H1 (cell line): ENCODE measurements around the gene GIPC1. TPM values are rescaled to one million over a fixed set of nuclear protein-coding genes. Genes with fewer than 3 reads are reported as not detected.

Source experiments
- CTCF ChIA-PET: fragments of 300-600 bp; sonication (Branson Sonifier 250); formaldehyde crosslinking; loops from one replicate; lab custom pipeline; 2021; ENCODE audit not compliant: partially characterized antibody; lab: Charles Lee
- POLR2A ChIA-PET: fragments of 300-600 bp; sonication (Branson Sonifier 250); formaldehyde crosslinking; loops from one replicate; lab custom pipeline; 2021; ENCODE audit warnings: inconsistent platforms; ENCODE audit not compliant: partially characterized antibody; lab: Charles Lee
- DNase-seq, 2 experiments: peaks; one replicate each; pipeline versions ENCODE4 v3.0.0 to v3.0.0-alpha.2; 2010 to 2022; ENCODE audit warnings: low spot score in 2 of 2, low read depth in 1 of 2, mixed read lengths in 1 of 2
- FAIRE-seq: peaks from 2 replicates; lab custom pipeline; 2011; peaks lifted over from hg19 to GRCh38; lab: Jason Lieb, UNC
- H2AFZ ChIP-seq: 2 replicates; pipeline ENCODE4 v1.8.1; 2012; ENCODE audit warnings: low read length, inconsistent platforms
- H2AK5ac ChIP-seq: 2 replicates; pipeline ENCODE4 v1.6.1; 2013; ENCODE audit warnings: low read depth, low read length
- H2BK120ac ChIP-seq: replicated peaks from 2 replicates; pipeline ENCODE3; 2013; ENCODE audit warnings: low read depth, low read length, inconsistent platforms
- H2BK12ac ChIP-seq: 2 replicates; pipeline ENCODE4 v1.6.1; 2013; ENCODE audit warnings: low read depth, low read length
- H2BK15ac ChIP-seq: 2 replicates; pipeline ENCODE4 v1.6.1; 2013; ENCODE audit warnings: low read length
- H2BK20ac ChIP-seq: 2 replicates; pipeline ENCODE4 v1.6.1; 2013; ENCODE audit warnings: low read length
- H2BK5ac ChIP-seq: 2 replicates; pipeline ENCODE4 v1.6.1; 2013; ENCODE audit warnings: low read depth, low read length
- H3K14ac ChIP-seq: 2 replicates; pipeline ENCODE4 v1.6.1; 2013; ENCODE audit warnings: inconsistent platforms; ENCODE audit not compliant: insufficient read length
- H3K18ac ChIP-seq: 2 replicates; pipeline ENCODE4 v1.6.1; 2013; ENCODE audit warnings: low read length; ENCODE audit errors: extremely low read depth
- H3K23ac ChIP-seq: 2 replicates; pipeline ENCODE4 v1.6.1; 2013; ENCODE audit warnings: inconsistent platforms; ENCODE audit not compliant: insufficient read length
- H3K23me2 ChIP-seq: 2 replicates; pipeline ENCODE4 v1.6.1; 2013; ENCODE audit warnings: low read depth, low read length
- H3K27ac ChIP-seq: 2 replicates; pipeline ENCODE4 v1.6.1; 2011; ENCODE audit warnings: low read depth, low read length, inconsistent platforms
- H3K27me3 ChIP-seq, 4 experiments: replicated peaks in 1 of 4; 1 replicate in 1 of 4; 2 replicates in 3 of 4; pipeline versions ENCODE4 v1.6.1 to v1.8.1; 2011 to 2013; ENCODE audit warnings: low read length in 3 of 4, mild to moderate bottlenecking in 3 of 4, inconsistent platforms in 2 of 4, mixed read lengths in 2 of 4, moderate library complexity in 1 of 4; ENCODE audit not compliant: control insufficient read depth in 3 of 4, insufficient read depth in 3 of 4; ENCODE audit errors: extremely low read depth in 1 of 4
- H3K36me3 ChIP-seq, 4 experiments: 2 replicates each; pipeline versions ENCODE4 v1.6.1 to v1.8.1; 2011 to 2013; ENCODE audit warnings: mild to moderate bottlenecking in 4 of 4, low read length in 3 of 4, moderate library complexity in 2 of 4, control low read depth in 1 of 4, inconsistent platforms in 1 of 4; ENCODE audit not compliant: insufficient read depth in 4 of 4, control insufficient read depth in 2 of 4
- H3K4ac ChIP-seq: replicated peaks from 2 replicates; pipeline ENCODE3; 2013; ENCODE audit warnings: low read length, low read depth, mixed read lengths, inconsistent platforms; ENCODE audit not compliant: insufficient read length
- H3K4me1 ChIP-seq, 4 experiments: replicated peaks in 1 of 4; 1 replicate in 1 of 4; 2 replicates in 3 of 4; pipeline versions ENCODE4 v1.6.1 to v1.8.1; 2011 to 2013; ENCODE audit warnings: low read length in 3 of 4, inconsistent platforms in 2 of 4, mixed read lengths in 1 of 4; ENCODE audit not compliant: insufficient read depth in 4 of 4, control insufficient read depth in 3 of 4
- H3K4me2 ChIP-seq, 2 experiments: 2 replicates each; pipeline versions ENCODE4 v1.6.1 to v1.8.1; 2011 to 2013; ENCODE audit warnings: low read depth in 2 of 2, low read length in 2 of 2, control low read depth in 1 of 2, inconsistent platforms in 1 of 2, mild to moderate bottlenecking in 1 of 2; ENCODE audit not compliant: insufficient read depth in 1 of 2
- H3K4me3 ChIP-seq, 4 experiments: fragments of 200-600, 300-600 bp in 1 of 4; sonication (generic), shearing (Covaris generic), sonication (Bioruptor Twin) in 1 of 4; 2 replicates each; pipeline versions ENCODE4 v1.5.1 to v1.8.1; 2011 to 2016; ENCODE audit warnings: low read length in 4 of 4, low read depth in 3 of 4, control low read depth in 2 of 4, inconsistent platforms in 2 of 4, mild to moderate bottlenecking in 2 of 4, mixed read lengths in 1 of 4, moderate library complexity in 1 of 4; ENCODE audit not compliant: insufficient read depth in 2 of 4; ENCODE audit errors: extremely low read depth in 1 of 4
- H3K56ac ChIP-seq: replicated peaks from 2 replicates; pipeline ENCODE3; 2013; ENCODE audit warnings: low read depth, mild to moderate bottlenecking, mixed read lengths, low read length, inconsistent platforms; ENCODE audit not compliant: insufficient read length
- H3K79me1 ChIP-seq: 2 replicates; pipeline ENCODE4 v1.6.1; 2013; ENCODE audit warnings: low read depth, low read length, control low read depth
- H3K79me2 ChIP-seq, 2 experiments: 2 replicates each; pipeline versions ENCODE4 v1.6.1 to v1.8.1; 2012 to 2013; ENCODE audit warnings: low read length in 2 of 2, mild to moderate bottlenecking in 2 of 2, inconsistent platforms in 1 of 2; ENCODE audit not compliant: insufficient read depth in 2 of 2, control insufficient read depth in 1 of 2
- H3K9ac ChIP-seq, 4 experiments: replicated peaks in 1 of 4; 1 replicate in 1 of 4; 2 replicates in 3 of 4; pipeline versions ENCODE4 v1.6.1 to v1.8.1; 2011 to 2013; ENCODE audit warnings: low read depth in 3 of 4, low read length in 3 of 4, control low read depth in 2 of 4, mild to moderate bottlenecking in 2 of 4, moderate library complexity in 2 of 4, inconsistent platforms in 1 of 4; ENCODE audit errors: extremely low read depth in 1 of 4
- H3K9me3 ChIP-seq, 2 experiments: 2 replicates each; pipeline versions ENCODE4 v1.6.1 to v1.8.1; 2012 to 2013; ENCODE audit warnings: mild to moderate bottlenecking in 2 of 2, moderate library complexity in 2 of 2, control low read depth in 1 of 2, inconsistent platforms in 1 of 2, low read depth in 1 of 2, low read length in 1 of 2, mixed read lengths in 1 of 2; ENCODE audit not compliant: insufficient read depth in 2 of 2
- H4K20me1 ChIP-seq, 2 experiments: replicated peaks in 1 of 2; 2 replicates each; pipeline versions ENCODE3 to v1.8.1; 2011 to 2013; ENCODE audit warnings: inconsistent platforms in 2 of 2, low read length in 2 of 2, mild to moderate bottlenecking in 1 of 2; ENCODE audit not compliant: insufficient read depth in 2 of 2, control insufficient read depth in 1 of 2
- H4K5ac ChIP-seq: 2 replicates; pipeline ENCODE4 v1.6.1; 2013; ENCODE audit warnings: low read length, low read depth, mixed read lengths, inconsistent platforms; ENCODE audit not compliant: insufficient read length
- H4K8ac ChIP-seq: 2 replicates; pipeline ENCODE4 v1.8.0; 2013; ENCODE audit warnings: mild to moderate bottlenecking, moderate library complexity, low read length, inconsistent platforms; ENCODE audit not compliant: insufficient read depth; ENCODE audit errors: extremely low read depth
- H4K91ac ChIP-seq: replicated peaks from 2 replicates; pipeline ENCODE3; 2013; ENCODE audit warnings: low read length, mixed read lengths, inconsistent platforms; ENCODE audit not compliant: insufficient read length
- BCL11A ChIP-seq, 2 experiments: IDR thresholded peaks; one replicate each; pipeline ENCODE4 v1.6.1; 2011; ENCODE audit warnings: low read depth in 2 of 2, low read length in 2 of 2, mild to moderate bottlenecking in 2 of 2
- BRCA1 ChIP-seq: IDR thresholded peaks from 2 replicates; pipeline ENCODE4 v1.6.1; 2012; ENCODE audit warnings: low read depth, low read length, improper control_type of control experiment
- HDAC6 ChIP-seq: IDR thresholded peaks from one replicate; pipeline ENCODE4 v1.7.1; 2012; ENCODE audit warnings: low read depth, mild to moderate bottlenecking, inconsistent platforms, low read length, moderate library complexity
- MAFK ChIP-seq: IDR thresholded peaks from 2 replicates; pipeline ENCODE4 v1.6.1; 2012; ENCODE audit warnings: low read depth, mild to moderate bottlenecking, improper control_type of control experiment, low read length
- TEAD4 ChIP-seq: IDR thresholded peaks from 2 replicates; pipeline ENCODE4 v1.6.1; 2012; ENCODE audit warnings: low read depth, low read length, inconsistent platforms, mixed read lengths
- WGBS, 2 experiments: shearing (Covaris generic) in 1 of 2; methylation state at CpG; one replicate each; pipeline versions ENCODE4 v1.1.6 to v1.1.7; 2013 to 2015; ENCODE audit warnings: low lambda C conversion rate in 2 of 2, mixed read lengths in 2 of 2, inconsistent platforms in 1 of 2, low coverage in 1 of 2, missing lambda C conversion rate in 1 of 2; ENCODE audit not compliant: insufficient replicate concordance in 2 of 2, insufficient coverage in 1 of 2, insufficient read length in 1 of 2; ENCODE audit errors: extremely low coverage in 1 of 2, missing lambda C conversion rate in 1 of 2; 5-methylcytosine and 5-hydroxymethylcytosine counted together
- polyA plus RNA-seq, 7 experiments: library from polyadenylated mRNA; depleted of rRNA in 3 of 7; stranded (reverse) in 5 of 7; unstranded in 2 of 7; fragments of >200 nt in 5 of 7; fragments of 200-250 nt in 2 of 7; gene quantifications; 1 replicate in 5 of 7; 2 replicates in 1 of 7; 4 replicates in 1 of 7; pipeline versions ENCODE4 v1.2.1 to v1.2.3, GENCODE V29; 2011 to 2013; ENCODE audit warnings: missing spikeins in 2 of 7, mixed read lengths in 2 of 7
- total RNA-seq: library from RNA; stranded (reverse); fragmentation: NEBNext Ultra II Directional; extraction: Animal tissue kit (Norgen Biotek cat#: 25700); gene quantifications from 2 replicates; pipeline ENCODE4 v1.2.1, GENCODE V29; 2021

GIPC1 gene
- total and polyA plus RNA-seq, 2 of the 8 experiments (the other 6 are each of a cell fraction or from before 2014, with no cell fraction given) = 65.6 to 72.0 TPM

GRCh38 chr19:14515501-14516047 lies 19.6 kb upstream of the GIPC1 start:
- no peak overlapping the region for H2BK12ac ChIP-seq
- H2BK15ac ChIP-seq = no peak overlapping the region
- H3K56ac ChIP-seq = no peak overlapping the region
- H4K5ac ChIP-seq = no peak overlapping the region
- H3K23me2 ChIP-seq = peaks cover 3% of the 10 kb centered on the region; the same call in 1 of the 2 replicates
- no peak overlapping the region for H3K23ac ChIP-seq
- H3K4me2 ChIP-seq = peak overlapping the region; percentile 78 to 96; a peak in 2 of 4 replicates
- ChIA-PET POLR2A (interaction anchor here (3.5 to 3.7 kb wide), 3 partner anchors 10 to 43 kb away, joined by 13 to 30 read pairs (median 19); partner anchors contain the start of gene GIPC1), CTCF (interaction anchor here (1.4 to 1.8 kb wide), 3 partner anchors 9 to 17 kb away, joined by 3 to 5 read pairs (median 4); no protein-coding TSS in a partner anchor)
- peak overlapping the region in 1 of 4 experiments; percentile 76; a peak in 1 of 8 replicates for H3K4me3 ChIP-seq
- H2BK5ac ChIP-seq = no peak overlapping the region; the same call in 1 of the 2 replicates
- H3K18ac ChIP-seq = no peak overlapping the region
- H3K9ac ChIP-seq = no peak overlapping the region
- 92% methylated on average over 8 of the region's 8 CpGs; no CpG with 5 or more reads in 1 of the 2 experiments for WGBS, 2 experiments
- peaks cover 0 to 8% (median 4%) of the 10 kb centered on the region in 4 experiments; a peak in 3 of 7 replicates for H3K4me1 ChIP-seq
- peaks cover 7 to 24% of the 10 kb centered on the region in 2 experiments for H4K20me1 ChIP-seq
- FAIRE-seq (no peak), DNase-seq (no peak)
- no peaks in the 10 kb centered on the region for H3K27me3 ChIP-seq
- peaks cover 7 to 24% of the 10 kb centered on the region in 2 experiments; a peak in 3 of 4 replicates for H3K79me2 ChIP-seq
- H2AFZ ChIP-seq = no peak overlapping the region
- H4K8ac ChIP-seq = no peak overlapping the region; the same call in 1 of the 2 replicates
- no peak overlapping the region for H4K91ac ChIP-seq
- H3K4ac ChIP-seq = no peak overlapping the region
- no peak overlapping the region for H2BK20ac ChIP-seq
- no peak overlapping the region for H3K27ac ChIP-seq
- no peaks in the 10 kb centered on the region for H3K9me3 ChIP-seq
- H2AK5ac ChIP-seq = no peak overlapping the region
- peaks cover 10 to 28% (median 17%) of the 10 kb centered on the region in 4 experiments for H3K36me3 ChIP-seq
- no peak overlapping the region for H3K14ac ChIP-seq
- H2BK120ac ChIP-seq = no peak overlapping the region
- H3K79me1 ChIP-seq = peaks cover 14% of the 10 kb centered on the region
- TF ChIP-seq TEAD4 (no peak), BRCA1 (no peak), MAFK (no peak), HDAC6 (no peak), BCL11A (IDR thresholded peaks at IDR 0.05; ENCODE audit: low read depth in 2 of 2, low read length in 2 of 2) (no peak)
